ENCODE results near the gene NFKBIZ.

- TF ChIP-seq CTCF (conservative IDR thresholded peaks at IDR 0.05; ENCODE audit: low read length), result no peak
- no peak for TF ChIP-seq EZH2phosphoT487 (IDR thresholded peaks at IDR 0.05; ENCODE audit: borderline replicate concordance, low read depth, low read length)
These were observed 30.4 kb downstream of the NFKBIZ start for GRCh38 chr3:101879623-101880284.
